NCI-H2227 treated with DMSO at 0.1 percent for 48 hours (cell line): Measurements from ENCODE around the gene KIF26A.

Experiments used
- DNase-seq: peaks from one replicate; lab custom pipeline; 2025; lab: John Stamatoyannopoulos, UW

The KIF26A gene

GRCh38 chr14:104130974-104131651, 7.3 kb upstream of the KIF26A start:
- DNase-seq, result no peak

GRCh38 chr14:104131968-104132732, 6.2 kb upstream of the KIF26A start:
- DNase-seq, result no peak

GRCh38 chr14:104132981-104133380, 5.4 kb upstream of the KIF26A start:
- no peak for DNase-seq

- DNase-seq, result no peak
These were observed 4.9 kb upstream of the KIF26A start for GRCh38 chr14:104133496-104133895.

- DNase-seq, result no peak
These were observed 4.1 kb upstream of the KIF26A start for GRCh38 chr14:104134061-104134965.

GRCh38 chr14:104135121-104135903, 3.1 kb upstream of the KIF26A start:
- DNase-seq, result no peak

- DNase-seq, result no peak
These were observed 2.4 kb upstream of the KIF26A start for GRCh38 chr14:104135904-104136471.

GRCh38 chr14:104136472-104137296, 1.7 kb upstream of the KIF26A start:
- DNase-seq, result no peak

GRCh38 chr14:104137297-104138097, 890 bp upstream of the KIF26A start:
- peak; percentile 18 for DNase-seq

- DNase-seq, result no peak
These were observed 502 bp downstream of the KIF26A start for GRCh38 chr14:104138718-104139459.

- DNase-seq, result no peak
These were observed 1.2 kb downstream of the KIF26A start for GRCh38 chr14:104139460-104140212.

GRCh38 chr14:104140213-104140462, 1.8 kb downstream of the KIF26A start:
- no peak for DNase-seq

GRCh38 chr14:104140463-104141331, 2.3 kb downstream of the KIF26A start:
- DNase-seq, result no peak

- no peak for DNase-seq
These were observed 3.3 kb downstream of the KIF26A start for GRCh38 chr14:104141621-104142091.

GRCh38 chr14:104142136-104142945, 4.0 kb downstream of the KIF26A start:
- DNase-seq, result no peak

- no peak for DNase-seq
These were observed 4.6 kb downstream of the KIF26A start for GRCh38 chr14:104142946-104143470.
